HEK293T (cell line): ENCODE results near the gene FAM76B.
A peak's percentile ranks its signal among the peaks of the same experiment; 100 is the strongest.

Experiments
- CTCF ChIA-PET: fragments of 350-600 bp; formaldehyde crosslinking; extraction: SDS; loops from one replicate; lab custom pipeline; 2021; ENCODE audit warnings: antibody characterized with exemption, inconsistent platforms; lab: Yijun Ruan, JAX
- POLR2A ChIA-PET: fragments of 350-600 bp; formaldehyde crosslinking; extraction: SDS; loops from one replicate; lab custom pipeline; 2020; ENCODE audit warnings: antibody characterized with exemption, inconsistent platforms; lab: Yijun Ruan, JAX
- DNase-seq: peaks from one replicate; pipeline ENCODE4 v3.0.0; 2012; ENCODE audit warnings: mixed read lengths; ENCODE audit errors: extremely low spot score
- ARNT ChIP-seq: fragments of 450-650 bp; IDR thresholded peaks from 2 replicates; pipeline ENCODE4 v1.6.1; 2017; ENCODE audit warnings: mild to moderate bottlenecking
- BHLHE40 ChIP-seq: fragments of 450-650 bp; IDR thresholded peaks from 2 replicates; pipeline ENCODE4 v1.6.1; 2016; ENCODE audit warnings: mild to moderate bottlenecking, moderate library complexity, borderline replicate concordance
- CTBP1 ChIP-seq: fragments of 450-650 bp; IDR thresholded peaks from 2 replicates; pipeline ENCODE4 v1.6.1; 2016; ENCODE audit warnings: borderline replicate concordance
- ELF4 ChIP-seq: fragments of 450-650 bp; IDR thresholded peaks from 2 replicates; pipeline ENCODE4 v1.6.1; 2017; ENCODE audit warnings: antibody characterized with exemption
- FOXA1 ChIP-seq: fragments of 450-650 bp; IDR thresholded peaks from 2 replicates; pipeline ENCODE4 v1.6.1; 2016; ENCODE audit warnings: mild to moderate bottlenecking
- FOXK2 ChIP-seq: fragments of 450-650 bp; IDR thresholded peaks from 2 replicates; pipeline ENCODE4 v1.6.1; 2016; ENCODE audit warnings: mild to moderate bottlenecking
- FOXM1 ChIP-seq: fragments of 450-650 bp; IDR thresholded peaks from 2 replicates; pipeline ENCODE4 v1.6.1; 2017; ENCODE audit warnings: mild to moderate bottlenecking, borderline replicate concordance
- HDGF ChIP-seq: fragments of 450-650 bp; IDR thresholded peaks from 2 replicates; pipeline ENCODE4 v1.6.1; 2017; ENCODE audit warnings: antibody characterized with exemption, borderline replicate concordance
- L3MBTL2 ChIP-seq: fragments of 450-650 bp; conservative IDR thresholded peaks from 2 replicates; pipeline ENCODE4 v1.6.1; 2016; ENCODE audit warnings: mild to moderate bottlenecking
- LEF1 ChIP-seq: fragments of 450-650 bp; IDR thresholded peaks from 2 replicates; pipeline ENCODE4 v1.6.1; 2017; ENCODE audit warnings: mild to moderate bottlenecking, borderline replicate concordance
- NFRKB ChIP-seq: fragments of 450-650 bp; IDR thresholded peaks from 2 replicates; pipeline ENCODE4 v1.6.1; 2016; ENCODE audit warnings: mild to moderate bottlenecking, moderate library complexity
- PKNOX1 ChIP-seq: fragments of 450-650 bp; IDR thresholded peaks from 2 replicates; pipeline ENCODE4 v1.6.1; 2016
- SP1 ChIP-seq: fragments of 450-650 bp; IDR thresholded peaks from 2 replicates; pipeline ENCODE4 v1.6.1; 2017
- SUZ12 ChIP-seq: fragments of 450-650 bp; IDR thresholded peaks from 2 replicates; pipeline ENCODE4 v1.6.1; 2016; ENCODE audit warnings: mild to moderate bottlenecking
- TARDBP ChIP-seq: fragments of 450-650 bp; IDR thresholded peaks from 2 replicates; pipeline ENCODE4 v1.6.1; 2016
- ZNF384 ChIP-seq: fragments of 450-650 bp; IDR thresholded peaks from 2 replicates; pipeline ENCODE4 v1.6.1; 2016

The FAM76B gene

DNA sequence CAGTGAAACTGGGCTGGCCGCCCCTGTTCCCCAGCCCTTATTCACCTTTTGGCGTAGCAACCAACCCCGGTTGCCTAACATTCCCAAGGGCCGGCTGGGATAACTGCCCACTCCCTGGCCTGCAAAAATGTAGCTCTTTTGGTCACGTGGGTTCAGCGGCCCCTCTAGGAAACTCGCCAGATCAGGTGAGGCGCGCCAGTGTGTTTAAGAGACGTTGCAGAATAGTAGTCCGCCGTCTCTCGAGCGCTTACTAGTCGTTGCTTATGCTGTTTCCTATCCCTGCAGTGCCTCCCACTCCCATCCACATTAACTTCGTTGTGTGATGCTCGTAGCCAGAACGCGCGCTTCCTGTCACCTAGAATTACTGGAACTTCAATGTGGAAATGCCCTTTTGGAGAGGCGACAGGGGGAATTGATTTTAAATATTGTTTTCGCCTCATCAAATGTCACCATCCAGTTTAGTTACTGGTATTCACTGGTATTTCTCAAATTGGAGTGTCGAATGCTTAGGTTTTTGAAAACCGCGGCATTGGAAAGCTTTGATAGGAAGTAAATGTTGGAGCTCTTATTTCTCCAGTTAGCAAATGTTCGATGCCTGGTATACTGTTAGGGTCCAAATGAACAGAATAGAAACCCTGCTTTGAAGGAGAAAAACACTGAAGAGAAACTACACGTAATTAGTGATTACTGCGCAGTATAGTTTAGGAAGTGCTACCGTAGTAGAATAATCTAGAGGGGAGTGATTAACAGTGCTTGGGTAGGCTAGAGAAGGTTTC is 1.5 kb upstream of the FAM76B start:
- DNase-seq, result peak; percentile 60
- TF ChIP-seq L3MBTL2 (peak; percentile 47; the same call in 1 of the 2 replicates), BHLHE40 (no peak), ARNT (no peak)
- CTCF ChIA-PET, result interaction anchor here (0.7 to 0.8 kb wide), 2 partner anchors 45 to 639 kb away, joined by 3 read pairs; no protein-coding TSS in a partner anchor
- POLR2A ChIA-PET, result interaction anchor here (0.7 to 2.8 kb wide), 14 partner anchors 9 to 724 kb away, joined by 3 to 22 read pairs (median 5); partner anchors contain the start of genes CCDC82, JRKL and SRSF8

GRCh38 chr11:95790123-95790932 is 746 bp upstream of the FAM76B start, which contains the start of gene CEP57:
Gene CEP57 (plus strand): TSS chr11:95790498. CDS start chr11:95790699, 201 bp downstream.
- ChIA-PET CTCF (interaction anchor here (0.7 kb wide), 1 partner anchor 638 kb away, joined by 3 read pairs; no protein-coding TSS in a partner anchor), POLR2A (interaction anchor here (0.6 to 2.8 kb wide), 25 partner anchors 10 to 723 kb away, joined by 3 to 22 read pairs (median 4); partner anchors contain the start of genes CCDC82, JRKL, MAML2 and MTMR2)
- peak; percentile 90 for DNase-seq
- TF ChIP-seq HDGF, result no peak
- TF ChIP-seq PKNOX1, result peak; percentile 98
- no peak for TF ChIP-seq LEF1
- TF ChIP-seq ARNT, result no peak
- peak; percentile 28; the same call in 1 of the 2 replicates for TF ChIP-seq ELF4
- TF ChIP-seq FOXK2, result no peak

- POLR2A ChIA-PET, result interaction anchor here (0.6 to 2.8 kb wide), 21 partner anchors 9 to 722 kb away, joined by 3 to 22 read pairs (median 4); partner anchors contain the start of genes CCDC82, JRKL, MTMR2 and SRSF8
Measured at GRCh38 chr11:95788921-95789505, 569 bp downstream of the FAM76B start.

GRCh38 chr11:95780544-95780943 is 9.0 kb downstream of the FAM76B start:
- TF ChIP-seq ZNF384 (no peak), NFRKB (no peak), FOXA1 (no peak), L3MBTL2 (no peak), SP1 (no peak), ELF4 (no peak), PKNOX1 (no peak), LEF1 (no peak), BHLHE40 (no peak), SUZ12 (no peak), TARDBP (no peak), FOXK2 (no peak), FOXM1 (no peak), CTBP1 (no peak), ARNT (no peak), HDGF (no peak)
- ChIA-PET CTCF (interaction anchor here (0.6 kb wide), 1 partner anchor 460 kb away, joined by 3 read pairs; no protein-coding TSS in a partner anchor), POLR2A (interaction anchor here (2.5 kb wide), 1 partner anchor 9 kb away, joined by 8 read pairs; the partner anchor contains the start of genes CEP57 and FAM76B)
- no peak for DNase-seq

More at GRCh38 chr11:95788921-95789505, 569 bp downstream of the FAM76B start:
- no peak for TF ChIP-seq CTBP1
- TF ChIP-seq HDGF, result no peak
- no peak for TF ChIP-seq FOXM1
- no peak for TF ChIP-seq ZNF384
- no peak for TF ChIP-seq ELF4
- no peak for TF ChIP-seq TARDBP
- no peak for TF ChIP-seq ARNT
- TF ChIP-seq L3MBTL2, result no peak
- no peak for TF ChIP-seq PKNOX1
- TF ChIP-seq NFRKB, result no peak
- TF ChIP-seq FOXK2, result no peak
- TF ChIP-seq FOXA1, result no peak
- TF ChIP-seq SP1, result no peak
- no peak for TF ChIP-seq SUZ12
- no peak for TF ChIP-seq LEF1
- no peak for TF ChIP-seq BHLHE40
- DNase-seq, result peak; percentile 40
- CTCF ChIA-PET, result no interaction called here

DNA sequence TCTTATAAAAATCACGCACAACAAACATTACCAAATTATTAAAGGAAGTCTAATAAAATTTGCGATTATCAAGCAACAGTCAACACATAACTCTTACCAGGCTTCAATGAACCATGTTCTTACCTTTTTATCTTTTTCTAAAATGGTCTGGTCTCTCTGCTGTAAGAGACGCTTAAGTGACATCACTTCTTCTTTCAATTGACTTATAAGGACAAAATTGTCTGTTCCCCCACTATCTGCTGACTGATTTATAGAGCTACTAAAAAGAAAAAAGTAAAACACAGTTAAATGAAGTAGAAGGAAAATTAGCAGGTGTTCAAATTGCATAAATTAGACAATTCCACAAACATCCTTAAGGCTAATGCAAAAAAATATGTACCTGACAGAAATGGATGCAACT is 10.9 kb downstream of the FAM76B start:
- ChIA-PET POLR2A (interaction anchor here (1.0 to 2.5 kb wide), 2 partner anchors 10 to 11 kb away, joined by 4 to 8 read pairs; partner anchors contain the start of genes CEP57 and FAM76B), CTCF (no interaction called here)
- DNase-seq, result no peak
- TF ChIP-seq ARNT (no peak), FOXA1 (no peak), PKNOX1 (no peak), ZNF384 (no peak), TARDBP (no peak), FOXK2 (no peak), SP1 (no peak), BHLHE40 (no peak), ELF4 (no peak), LEF1 (no peak), HDGF (no peak)
